Sigmoid colon (tissue), 4 donors: ENCODE results near the gene NPB.

Experiments used
- EP300 ChIP-seq, 4 donors: sonication (generic); formaldehyde crosslinking; IDR thresholded peaks; one replicate each; pipeline ENCODE4 v1.6.1; 2017; ENCODE audit warnings: antibody characterized with exemption in 4 of 4
- POLR2A ChIP-seq, 2 donors: fragments of 450-650 bp; IDR thresholded peaks; one replicate each; pipeline ENCODE4 v1.6.1; 2016; ENCODE audit warnings: antibody characterized with exemption in 2 of 2, mild to moderate bottlenecking in 2 of 2, moderate library complexity in 2 of 2

GRCh38 chr17:81921996-81922565 is 20.0 kb downstream of the NPB start:
- TF ChIP-seq POLR2A (IDR thresholded peaks at IDR 0.05) (no peak), EP300 (IDR thresholded peaks at IDR 0.05) (no peak)
